Ascending aorta (tissue), 2 donors: ENCODE measurements around the gene PHKA2. TPM values are rescaled to one million over a fixed set of nuclear protein-coding genes. Genes with fewer than 3 reads are reported as not detected.
A peak's percentile ranks its signal among the peaks of the same experiment; 100 is the strongest.

Experiments used
- DNase-seq, 2 donors: peaks; one replicate each; pipeline ENCODE4 v3.0.0-alpha.2; 2019; ENCODE audit warnings: low spot score in 2 of 2
- H3K27ac ChIP-seq, 2 donors: fragments of 200-600 bp; sonication (generic); one replicate each; pipeline ENCODE4 v1.5.1; 2016 to 2017; ENCODE audit warnings: mild to moderate bottlenecking in 1 of 2
- H3K27me3 ChIP-seq: fragments of 200-600 bp; sonication (generic); one replicate; pipeline ENCODE4 v1.5.1; 2017
- H3K36me3 ChIP-seq, 2 donors: fragments of 200-600 bp; sonication (generic); one replicate each; pipeline ENCODE4 v1.5.1; 2016
- H3K4me1 ChIP-seq, 2 donors: fragments of 200-600 bp; sonication (generic); one replicate each; pipeline ENCODE4 v1.5.1; 2016 to 2017; ENCODE audit warnings: mild to moderate bottlenecking in 1 of 2
- H3K4me3 ChIP-seq, 2 donors: fragments of 200-600 bp; sonication (generic); one replicate each; pipeline ENCODE4 v1.5.1; 2016 to 2017; ENCODE audit warnings: mild to moderate bottlenecking in 1 of 2
- H3K9me3 ChIP-seq, 2 donors: fragments of 200-600 bp; sonication (generic); one replicate each; pipeline ENCODE4 v1.5.1; 2016
- CTCF ChIP-seq, 3 experiments: fragments of 200-600 bp in 2 of 3; fragments of 450-650 bp in 1 of 3; sonication (generic) in 2 of 3; IDR thresholded peaks; one replicate each; pipeline ENCODE4 v1.5.1; 2016 to 2019; ENCODE audit warnings: antibody characterized with exemption in 3 of 3, mild to moderate bottlenecking in 1 of 3, moderate library complexity in 1 of 3
- intact Hi-C: fragments of 100-400 bp; cut with DNase I; formaldehyde crosslinking; loops from one replicate; pipeline ENCODE4 v1.15.1; 2023
- total RNA-seq: library from RNA; depleted of rRNA; stranded (reverse); fragments of >200 nt; gene quantifications from one replicate; pipeline ENCODE4 v1.1.0, GENCODE V29; 2016

Gene PHKA2
- total RNA-seq, 1 donor from 2014 or later: 16.0 TPM

DNA sequence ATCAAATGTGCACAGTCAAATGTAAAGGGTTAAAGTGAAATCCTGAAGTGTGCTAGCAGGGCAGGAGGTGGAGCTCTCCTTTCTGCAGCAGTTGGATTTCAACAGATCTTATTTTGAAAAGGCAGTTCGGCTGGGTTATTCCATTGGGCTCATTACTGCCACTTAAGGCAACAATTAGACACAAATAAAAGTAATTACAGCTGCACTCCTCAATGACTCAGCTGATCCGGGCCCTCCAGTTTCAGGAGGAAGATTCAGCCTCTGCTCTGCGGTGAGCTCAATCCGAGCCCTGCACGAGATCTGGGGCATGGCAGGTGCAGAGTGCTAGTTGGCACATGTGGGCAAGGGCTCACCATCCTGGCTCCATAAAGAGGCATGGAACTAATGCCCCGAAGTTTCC, 85.4 kb downstream of the PHKA2 start:
- intact Hi-C loops: no loop called here
- no peak overlapping the region for H3K27ac ChIP-seq
- no peaks in the 10 kb centered on the region for H3K9me3 ChIP-seq
- H3K4me1 ChIP-seq: peaks cover 0 to 15% of the 10 kb centered on the region in 2 donors
- DNase-seq: no peak
- H3K4me3 ChIP-seq: no peak overlapping the region
- H3K36me3 ChIP-seq: peaks cover 0 to 3% of the 10 kb centered on the region in 2 donors
- H3K27me3 ChIP-seq: no peaks in the 10 kb centered on the region
- no peak for TF ChIP-seq CTCF (IDR thresholded peaks at IDR 0.05)

GRCh38 chrX:18898091-18898490, 85.8 kb downstream of the PHKA2 start:
- Histone ChIP-seq H3K4me1 (peaks cover 0 to 15% of the 10 kb centered on the region in 2 donors), H3K27ac (peak overlapping the region; percentile 84), H3K36me3 (peaks cover 0 to 3% of the 10 kb centered on the region in 2 donors), H3K4me3 (no peak overlapping the region), H3K9me3 (no peaks in the 10 kb centered on the region), H3K27me3 (no peaks in the 10 kb centered on the region)
- intact Hi-C loops: no loop called here
- no peak for TF ChIP-seq CTCF (IDR thresholded peaks at IDR 0.05)
- no peak for DNase-seq

DNA sequence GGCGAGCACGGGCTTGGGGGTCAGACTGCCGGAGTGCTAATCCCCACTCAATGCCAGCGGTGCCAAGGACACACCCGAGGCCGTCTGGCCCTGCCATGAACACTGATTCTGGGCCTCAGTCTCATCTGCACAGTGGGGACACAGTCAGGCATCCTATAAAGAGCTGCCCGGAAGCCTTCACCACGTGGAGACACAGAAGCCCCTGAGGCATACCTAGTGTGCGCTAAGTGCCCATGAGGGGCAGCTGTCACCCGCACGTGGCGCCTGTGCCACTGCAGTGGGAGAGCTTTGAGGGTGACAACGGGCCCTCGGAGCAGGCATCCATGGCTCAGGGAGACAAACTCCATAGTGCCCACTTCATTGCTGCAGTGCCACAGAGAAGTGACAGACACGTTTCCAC, 86.3 kb downstream of the PHKA2 start:
- peaks cover 0 to 4% of the 10 kb centered on the region in 2 donors for H3K36me3 ChIP-seq
- H3K4me1 ChIP-seq: peaks cover 0 to 15% of the 10 kb centered on the region in 2 donors
- no peak for TF ChIP-seq CTCF (IDR thresholded peaks at IDR 0.05)
- H3K9me3 ChIP-seq: no peaks in the 10 kb centered on the region
- H3K4me3 ChIP-seq: no peak overlapping the region
- H3K27ac ChIP-seq: peak overlapping the region; percentile 84
- no peak for DNase-seq
- H3K27me3 ChIP-seq: no peaks in the 10 kb centered on the region
- intact Hi-C loops: loop anchor here (2.0 kb wide), 1 partner anchor 473 kb away; the partner anchor contains the start of gene CDKL5

DNA sequence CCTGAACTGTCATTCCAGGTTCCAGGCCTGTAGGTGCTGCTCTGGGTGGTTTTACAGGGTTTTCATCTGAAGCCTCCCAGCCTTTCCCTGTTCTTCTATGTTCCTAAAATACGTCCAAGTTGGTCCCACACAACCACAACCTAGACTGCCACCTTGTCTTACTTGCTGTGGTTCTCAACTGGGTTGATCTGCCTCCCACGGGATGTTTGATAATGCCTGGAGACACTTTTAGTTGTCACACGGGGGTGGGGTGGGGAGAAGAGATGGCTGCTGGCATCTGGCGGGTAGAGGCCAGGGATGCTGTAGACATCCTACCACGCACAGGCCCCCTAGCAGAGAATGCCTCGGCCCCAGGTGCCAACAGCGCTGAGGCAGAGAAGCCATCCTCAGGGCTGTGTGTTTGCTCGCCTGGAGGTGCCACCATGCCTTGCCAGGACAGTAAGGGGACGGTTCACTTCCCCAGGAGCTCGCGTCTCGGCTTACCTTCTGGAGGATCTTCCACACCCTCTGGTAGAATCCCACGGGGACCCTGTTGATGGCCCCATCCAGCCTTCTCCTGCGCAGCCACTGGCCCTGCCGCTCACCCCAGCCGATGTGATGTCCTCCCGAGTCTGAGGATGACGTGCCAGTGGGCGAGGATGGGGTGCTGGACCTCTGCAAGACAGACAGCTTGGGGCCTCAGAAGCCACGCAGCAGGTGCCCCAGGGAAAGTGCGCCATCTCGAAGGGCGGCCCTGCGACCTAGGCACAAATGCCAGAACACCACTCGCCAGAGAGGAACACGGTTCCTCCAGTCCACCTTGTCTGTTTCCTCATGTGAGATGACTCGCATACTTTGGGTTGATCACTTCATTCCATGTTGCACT, 87.0 kb downstream of the PHKA2 start:
- DNase-seq: no peak
- Histone ChIP-seq H3K9me3 (no peaks in the 10 kb centered on the region), H3K4me1 (peaks cover 0 to 15% of the 10 kb centered on the region in 2 donors), H3K27me3 (no peaks in the 10 kb centered on the region), H3K4me3 (no peak overlapping the region), H3K27ac (peak overlapping the region; percentile 84), H3K36me3 (peaks cover 0 to 4% of the 10 kb centered on the region in 2 donors)
- no peak for TF ChIP-seq CTCF (IDR thresholded peaks at IDR 0.05)
- intact Hi-C loops: loop anchor here (2.0 kb wide), 1 partner anchor 472 kb away; the partner anchor contains the start of gene CDKL5

GRCh38 chrX:18895189-18895951, 88.5 kb downstream of the PHKA2 start:
- DNase-seq: peak in 1 of 2 donors; percentile 89
- TF ChIP-seq CTCF (IDR thresholded peaks at IDR 0.05): peak; percentile 61 to 78 (median 63)
- Histone ChIP-seq H3K27me3 (no peaks in the 10 kb centered on the region), H3K9me3 (no peaks in the 10 kb centered on the region), H3K36me3 (peaks cover 0 to 4% of the 10 kb centered on the region in 2 donors), H3K27ac (peak overlapping the region; percentile 84 to 85), H3K4me1 (peaks cover 0 to 15% of the 10 kb centered on the region in 2 donors), H3K4me3 (peak overlapping the region in 1 of 2 donors; percentile 36)
- intact Hi-C loops: loop anchor here (2.0 kb wide), 2 partner anchors 219 to 501 kb away; no protein-coding TSS in a partner anchor
